AML-193 (cell line): ENCODE data around the gene PNKP.
A peak's percentile ranks its signal among the peaks of the same experiment; 100 is the strongest.

ENCODE experiments used
- DNase-seq, 2 experiments: peaks; one replicate each; lab custom pipeline; 2025; lab: John Stamatoyannopoulos, UW

The PNKP gene

DNA sequence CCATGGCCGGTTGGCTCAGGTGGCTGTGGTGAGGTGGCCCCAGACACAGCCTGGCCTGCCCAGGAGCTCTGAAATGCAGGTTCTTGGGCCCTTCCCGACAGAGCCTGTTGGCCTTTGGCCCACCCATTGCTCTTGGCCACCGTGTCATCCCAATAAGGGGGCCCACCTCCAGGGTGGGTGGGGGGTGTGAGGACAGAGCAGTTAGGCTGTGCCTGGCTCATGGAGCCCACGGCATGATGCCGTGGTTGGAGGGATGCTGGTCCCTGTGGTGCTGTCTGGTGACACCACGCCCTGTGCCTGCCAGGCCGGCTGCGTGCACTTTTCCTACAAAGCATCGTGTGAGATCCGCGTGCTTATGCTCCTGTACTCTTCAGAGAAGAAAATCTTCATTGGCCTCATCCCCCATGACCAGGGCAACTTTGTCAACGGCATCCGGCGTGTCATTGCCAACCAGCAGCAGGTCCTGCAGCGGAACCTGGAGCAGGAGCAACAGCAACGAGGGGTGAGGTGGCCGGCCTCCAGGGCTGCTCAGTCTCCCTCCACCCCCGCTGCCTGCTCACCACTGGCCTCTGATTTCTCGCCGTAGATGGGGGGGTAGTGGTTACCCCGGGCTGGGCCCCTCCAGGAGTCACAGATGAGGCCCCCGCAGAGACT is 7.6 kb downstream of the PNKP start:
- no peak for DNase-seq

DNA sequence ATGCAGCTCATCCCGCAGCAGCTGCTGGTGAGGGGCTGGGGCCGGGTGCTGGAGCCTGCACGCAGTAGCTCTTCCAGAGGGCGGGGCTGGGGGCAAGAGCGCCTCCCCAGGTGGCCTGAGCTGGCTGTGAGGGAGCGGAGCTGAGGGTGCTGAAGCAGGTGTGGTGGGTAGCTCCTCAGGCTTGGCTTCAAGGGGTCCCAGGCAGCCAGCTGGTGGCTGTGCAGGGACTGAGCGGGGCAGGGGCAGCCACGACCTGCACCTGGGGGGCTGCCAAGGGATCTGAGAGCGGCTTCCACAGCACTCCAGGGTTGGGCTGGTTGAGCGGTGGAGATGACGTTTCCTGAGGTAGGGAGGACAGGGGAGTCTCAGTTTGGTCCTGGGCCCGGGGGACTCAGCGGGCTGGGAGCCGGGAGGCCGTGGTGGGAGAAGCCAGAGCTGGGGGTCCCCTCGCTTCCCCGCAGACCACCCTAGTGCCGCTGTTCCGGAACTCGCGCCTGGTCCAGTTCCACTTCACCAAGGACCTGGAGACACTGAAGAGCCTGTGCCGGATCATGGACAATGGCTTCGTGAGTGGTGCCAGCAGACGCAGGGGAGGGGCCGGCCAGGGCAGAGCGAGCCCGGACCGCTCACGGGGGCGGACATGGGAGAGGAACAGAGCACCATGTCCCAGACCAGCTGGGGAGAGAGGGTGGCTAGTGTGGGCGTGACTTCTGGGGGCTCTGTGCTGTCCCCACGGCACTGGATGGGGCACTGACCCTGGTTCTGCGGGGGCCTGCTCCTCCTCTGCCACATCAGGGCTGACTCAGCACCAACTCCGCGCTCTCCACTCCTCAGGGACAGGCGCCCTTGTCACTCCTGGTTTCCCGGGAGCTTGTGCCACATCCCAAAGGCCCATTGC is 9.0 kb downstream of the PNKP start:
- DNase-seq, result no peak

DNA sequence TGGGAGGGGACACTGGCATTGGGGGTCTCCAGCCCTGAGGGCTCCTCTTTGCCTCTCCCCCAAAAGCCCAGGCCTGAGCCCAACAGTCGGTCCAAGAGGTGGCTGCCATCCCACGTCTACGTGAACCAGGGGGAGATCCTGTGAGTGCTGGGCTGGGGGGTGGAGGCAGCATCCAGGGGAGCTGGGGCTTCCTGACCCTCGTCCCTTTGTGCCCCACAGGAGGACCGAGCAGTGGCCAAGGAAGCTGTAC is 9.6 kb downstream of the PNKP start:
- no peak for DNase-seq

DNA sequence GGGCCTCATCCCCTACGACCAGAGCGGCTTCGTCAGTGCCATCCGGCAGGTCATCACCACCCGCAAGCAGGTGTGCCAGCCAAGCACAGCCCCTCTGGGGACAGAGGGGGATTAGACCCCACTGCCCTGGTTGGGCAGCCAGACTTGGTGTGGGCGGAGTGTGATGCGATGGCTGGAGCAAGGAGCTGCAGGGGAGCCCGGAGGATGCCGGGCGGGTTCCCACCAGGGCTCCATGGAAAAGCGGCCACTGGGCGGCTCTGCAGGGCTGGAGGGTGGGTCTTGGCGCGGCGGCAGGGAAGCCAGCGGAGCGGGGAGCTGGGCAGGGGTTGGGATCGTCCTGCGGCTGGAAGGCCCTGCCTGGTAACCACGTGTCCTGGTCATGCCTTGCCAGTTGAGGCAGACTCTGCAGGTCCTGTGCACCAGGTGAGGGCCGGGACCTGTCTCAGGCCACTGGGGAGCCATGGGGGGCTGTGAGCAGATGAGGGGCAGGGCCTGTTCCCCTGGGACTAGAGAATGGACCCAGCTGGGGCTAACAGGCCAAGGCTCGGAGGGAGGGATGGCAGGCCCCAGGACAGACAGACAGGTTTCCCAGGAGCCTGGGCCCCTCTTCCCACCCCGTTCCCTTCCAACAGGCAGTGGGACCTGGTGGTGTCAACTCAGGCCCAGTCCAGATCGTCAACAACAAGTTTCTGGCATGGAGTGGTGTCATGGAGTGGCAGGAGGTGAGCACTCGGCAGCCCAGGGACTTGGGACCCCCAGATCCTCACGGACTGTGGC is 10.1 kb downstream of the PNKP start:
- DNase-seq, result no peak

DNA sequence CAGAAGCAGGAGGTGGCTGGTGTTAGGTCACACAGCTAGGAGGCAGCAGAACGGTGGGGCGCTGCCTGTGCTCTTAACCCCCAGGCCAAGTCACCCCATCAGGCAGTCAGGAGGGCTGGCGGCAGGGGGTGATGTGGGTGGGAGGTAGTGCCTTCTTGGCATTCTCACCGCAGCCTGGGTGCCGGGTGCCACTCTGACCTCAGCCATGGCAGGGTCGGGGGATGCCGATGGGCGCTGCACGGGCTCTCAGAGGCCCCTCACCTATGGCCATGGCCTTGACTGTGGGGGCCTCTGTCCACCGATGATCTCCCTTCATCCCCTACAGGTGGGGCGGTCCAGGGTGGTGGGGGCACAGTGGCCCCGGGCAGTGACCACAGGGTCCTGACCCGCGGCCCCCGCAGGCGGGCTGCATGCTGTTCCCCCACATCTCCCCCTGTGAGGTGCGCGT is 10.8 kb downstream of the PNKP start:
- DNase-seq, result no peak

DNA sequence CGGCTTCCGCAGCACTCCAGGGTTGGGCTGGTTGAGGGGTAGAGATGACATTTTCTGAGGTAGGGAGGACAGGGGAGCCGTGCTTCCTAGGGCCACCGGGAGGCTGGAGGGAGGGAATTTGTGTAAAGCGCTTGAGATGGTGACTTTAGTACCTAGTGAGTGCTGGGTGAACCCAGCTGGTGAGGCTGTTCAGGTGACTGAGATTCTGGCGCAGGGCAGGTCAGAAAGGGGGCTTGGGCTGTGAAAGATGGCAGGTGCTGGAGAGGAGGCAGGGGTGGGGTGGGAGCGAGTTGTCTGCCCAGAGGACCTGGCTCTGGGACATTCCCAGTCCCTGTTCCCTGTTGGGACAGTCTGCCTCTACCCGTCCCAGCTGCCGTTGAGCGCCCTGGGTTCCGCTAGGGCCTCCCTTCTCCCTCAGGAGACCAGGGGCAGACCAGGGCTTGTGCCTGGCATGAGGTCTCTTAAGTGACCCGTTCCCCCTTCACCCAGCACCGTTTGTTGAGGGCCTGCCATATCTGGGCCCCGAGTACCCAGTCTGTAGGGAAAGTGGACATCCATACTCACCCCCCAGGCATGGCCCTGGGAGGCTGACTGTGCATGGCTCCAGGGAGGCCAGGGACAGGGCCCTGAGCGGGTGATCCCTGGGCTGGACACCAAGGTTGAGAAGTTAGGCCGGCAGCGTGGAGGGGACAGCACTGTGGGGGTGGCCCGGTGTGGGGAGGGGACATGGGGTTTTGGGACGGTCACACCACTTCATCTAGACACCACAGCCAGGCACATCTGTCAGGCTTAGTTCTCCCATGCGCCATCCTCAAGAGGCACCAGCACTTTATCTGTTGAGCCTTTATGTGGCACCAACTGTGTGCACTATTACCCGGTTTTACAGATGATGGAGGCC is 11.5 kb downstream of the PNKP start:
- no peak for DNase-seq

DNA sequence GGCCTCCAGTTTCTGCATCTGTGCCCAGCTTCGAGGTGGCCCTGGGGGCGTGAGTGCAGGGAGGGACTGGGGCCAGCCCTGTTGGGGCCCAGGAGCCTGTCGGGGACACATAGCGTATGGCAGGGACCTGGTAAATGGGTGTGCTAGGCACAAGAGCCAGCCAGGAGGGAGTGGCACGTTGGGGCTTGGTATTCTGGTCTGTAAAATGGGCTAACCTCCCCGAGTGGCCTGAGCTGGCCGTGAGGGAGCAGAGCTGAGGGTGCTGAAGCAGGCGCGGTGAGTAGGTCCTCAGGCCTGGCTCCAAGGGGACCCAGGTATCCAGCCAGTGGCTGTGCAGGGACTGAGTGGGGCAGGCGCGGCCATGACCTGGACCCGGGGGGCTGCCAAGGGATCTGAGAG is 12.1 kb downstream of the PNKP start:
- DNase-seq, result no peak

DNA sequence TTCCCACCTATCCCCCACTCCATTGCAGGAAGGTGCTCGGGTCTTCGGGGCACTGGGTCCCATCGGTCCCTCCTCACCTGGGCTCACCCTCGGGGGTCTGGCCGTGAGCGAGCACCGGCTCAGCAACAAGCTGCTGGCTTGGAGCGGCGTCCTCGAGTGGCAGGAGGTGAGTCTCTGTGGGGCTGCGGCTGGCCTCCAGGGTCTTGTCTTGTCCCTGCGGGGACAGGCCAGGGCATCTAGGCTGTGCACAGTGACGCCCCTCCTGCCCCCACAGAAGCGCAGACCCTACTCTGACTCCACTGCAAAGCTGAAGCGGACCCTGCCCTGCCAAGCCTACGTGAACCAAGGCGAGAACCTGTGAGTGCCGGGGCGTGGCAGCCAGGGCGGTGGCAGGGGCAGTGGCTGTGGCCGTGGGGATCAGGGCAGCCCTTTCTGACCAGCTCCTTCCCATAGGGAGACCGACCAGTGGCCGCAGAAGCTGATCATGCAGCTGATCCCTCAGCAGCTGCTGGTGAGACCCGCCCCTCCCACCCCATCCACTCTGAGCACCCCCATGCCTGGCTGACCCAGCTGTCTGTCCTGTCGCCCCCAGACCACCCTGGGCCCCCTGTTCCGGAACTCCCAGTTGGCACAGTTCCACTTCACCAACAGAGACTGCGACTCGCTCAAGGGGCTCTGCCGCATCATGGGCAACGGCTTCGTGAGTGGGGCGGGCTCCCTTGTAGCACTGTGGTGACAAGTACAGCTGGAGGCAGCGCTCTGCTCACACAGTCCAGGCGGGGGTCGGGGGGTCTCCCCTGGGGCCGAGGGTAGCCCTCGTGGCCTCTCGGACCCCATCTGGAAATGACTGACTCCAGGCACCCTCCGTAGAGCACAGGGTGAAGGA is 12.8 kb downstream of the PNKP start:
- no peak for DNase-seq

DNA sequence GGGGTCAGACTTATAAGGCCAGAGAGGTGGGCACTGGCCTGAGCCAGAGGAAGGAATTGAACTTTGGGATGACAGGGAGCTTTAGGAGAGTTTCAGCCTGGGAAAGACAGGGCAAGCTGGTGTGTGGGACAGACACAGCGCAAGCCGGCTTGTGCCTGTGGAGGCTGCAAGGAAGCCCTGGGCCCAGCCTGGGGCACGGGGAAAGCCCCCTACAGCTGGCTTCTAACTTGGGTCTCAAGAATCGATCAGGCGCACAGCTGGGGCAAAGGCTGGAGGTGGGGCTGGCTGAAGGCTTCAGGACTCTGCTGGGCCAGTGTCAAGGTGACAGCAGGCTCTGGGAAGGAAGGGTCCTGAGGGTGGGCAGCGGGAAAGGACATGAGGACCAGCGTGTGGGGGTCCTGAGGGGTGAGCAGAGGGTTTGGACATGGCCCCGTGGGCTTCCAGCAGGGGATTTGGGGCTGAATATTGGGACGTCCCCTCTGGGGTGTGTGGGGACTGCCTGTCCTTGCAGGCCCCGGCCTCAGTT is 13.5 kb downstream of the PNKP start:
- DNase-seq, result no peak

DNA sequence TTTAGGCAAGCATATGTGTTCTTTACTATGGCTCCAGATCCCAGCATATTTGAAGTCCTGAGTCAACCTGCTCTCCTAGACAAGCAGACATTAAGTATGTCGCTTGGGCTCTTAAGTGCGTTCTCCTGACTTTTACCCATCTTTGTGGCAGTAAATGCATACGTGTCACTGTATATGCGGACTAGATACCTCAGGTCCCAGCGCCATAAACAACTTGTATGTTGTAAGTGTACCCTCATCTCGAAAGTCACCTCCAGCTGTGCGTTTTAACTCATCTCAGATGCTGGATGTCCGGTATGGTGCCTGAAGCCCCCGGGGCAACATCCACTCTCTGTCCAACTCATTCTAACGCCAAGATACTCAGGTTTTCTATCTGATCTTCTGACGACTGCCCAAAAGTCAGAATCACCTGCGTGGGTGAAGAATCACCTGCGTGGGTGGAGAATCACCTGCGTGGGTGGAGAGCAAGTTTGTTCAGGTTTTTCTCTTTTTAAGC is 14.7 kb downstream of the PNKP start:
- DNase-seq, result no peak

DNA sequence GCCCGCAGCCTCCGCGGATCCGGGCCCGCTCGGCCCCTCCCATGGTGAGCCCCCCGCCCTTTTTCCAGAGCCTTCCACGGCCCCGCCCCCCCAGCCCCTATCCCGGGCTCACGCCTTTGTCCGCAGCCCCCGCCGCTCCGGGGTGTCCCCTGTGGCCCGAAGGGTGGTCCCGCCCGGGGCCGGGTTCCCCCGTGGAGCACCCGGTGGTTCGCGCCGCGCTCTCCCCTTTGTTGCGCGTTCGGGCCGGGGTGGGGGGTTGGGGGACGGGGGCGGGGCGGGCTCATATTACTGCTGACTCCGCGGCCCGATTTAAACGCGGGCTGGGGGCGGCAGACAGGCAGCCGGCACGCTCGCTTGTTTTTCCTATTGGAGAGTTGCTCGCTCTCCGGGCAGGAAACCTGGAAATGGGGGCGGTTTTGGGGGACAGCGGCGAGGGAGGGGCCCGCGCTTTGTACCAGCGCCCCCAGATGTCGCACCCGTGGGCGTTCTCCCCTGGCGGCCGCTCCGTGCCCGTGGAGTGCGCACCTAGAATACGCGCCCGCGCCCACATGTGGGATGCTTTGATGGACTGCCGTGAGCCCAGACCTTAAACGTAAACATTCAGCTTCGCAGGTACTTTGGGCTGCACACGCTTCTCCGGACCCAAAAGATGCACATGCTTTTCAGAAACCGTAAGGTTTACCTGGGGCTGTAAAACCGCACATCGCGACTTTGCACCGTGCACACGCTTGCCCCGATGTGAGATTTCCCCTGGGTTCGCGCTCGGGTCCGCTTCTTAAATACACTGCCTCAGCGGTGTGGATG is 15.7 kb downstream of the PNKP start:
- DNase-seq, result no peak

DNA sequence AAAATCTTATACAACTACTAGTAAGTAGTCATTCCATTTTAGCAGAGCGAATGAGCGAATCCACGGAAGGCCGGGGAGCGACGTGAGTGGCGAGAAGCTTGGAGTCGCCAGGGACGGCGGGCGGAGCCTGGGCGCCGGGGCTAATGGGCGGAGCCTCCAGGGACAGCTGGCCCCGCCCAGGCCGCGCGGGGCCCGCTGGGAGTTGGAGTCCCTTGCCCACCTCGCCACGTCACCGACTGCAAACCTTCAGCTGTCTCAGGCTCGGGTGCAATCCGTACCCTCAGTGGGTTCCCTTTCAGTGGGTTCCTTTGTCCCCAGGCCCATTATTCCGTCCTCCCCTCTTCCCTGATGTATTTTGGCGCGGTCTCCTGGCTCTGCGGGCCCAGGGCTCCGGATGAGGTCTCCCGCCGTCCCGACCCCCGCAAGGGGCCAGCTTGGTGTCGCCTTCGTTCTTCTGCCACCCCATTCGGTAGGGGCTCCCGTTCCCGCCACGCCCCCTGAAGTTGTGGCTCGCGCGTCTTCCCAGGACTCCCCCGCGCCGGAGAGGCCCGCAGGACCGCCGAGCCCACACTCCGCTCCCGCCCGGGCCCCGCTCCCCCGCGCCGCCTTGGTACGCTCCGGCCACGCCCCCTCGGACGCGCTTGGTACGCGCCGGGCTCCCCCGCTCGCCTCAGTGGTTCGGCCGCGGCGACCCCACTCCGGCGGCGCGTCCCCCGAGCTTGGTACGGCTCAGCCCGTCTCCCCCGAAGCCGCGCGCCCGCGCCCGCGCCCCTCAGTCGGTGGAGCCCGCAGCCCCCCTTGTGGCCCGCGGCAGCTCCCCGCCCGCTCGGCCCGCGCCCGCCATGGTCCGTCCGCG is 16.7 kb downstream of the PNKP start, which contains the start of gene PTOV1:
PTOV1 (plus strand) TSS at position 673 of the 856 bp plus-strand sequence.
- DNase-seq, result peak; percentile 76 to 78

DNA sequence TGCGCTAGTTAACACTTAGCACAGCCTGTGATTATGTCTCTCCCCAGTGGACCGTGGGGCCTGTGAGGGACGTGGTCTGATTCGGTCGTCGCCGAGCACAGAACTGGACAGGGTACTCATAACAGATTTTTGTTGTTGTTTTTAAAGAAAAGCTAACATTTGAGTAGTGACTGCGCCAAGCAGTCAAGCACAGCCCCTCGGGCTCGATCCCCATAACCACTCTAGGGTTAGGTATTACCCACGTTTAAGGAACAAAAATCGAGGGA is 17.2 kb downstream of the PNKP start:
- no peak for DNase-seq

DNA sequence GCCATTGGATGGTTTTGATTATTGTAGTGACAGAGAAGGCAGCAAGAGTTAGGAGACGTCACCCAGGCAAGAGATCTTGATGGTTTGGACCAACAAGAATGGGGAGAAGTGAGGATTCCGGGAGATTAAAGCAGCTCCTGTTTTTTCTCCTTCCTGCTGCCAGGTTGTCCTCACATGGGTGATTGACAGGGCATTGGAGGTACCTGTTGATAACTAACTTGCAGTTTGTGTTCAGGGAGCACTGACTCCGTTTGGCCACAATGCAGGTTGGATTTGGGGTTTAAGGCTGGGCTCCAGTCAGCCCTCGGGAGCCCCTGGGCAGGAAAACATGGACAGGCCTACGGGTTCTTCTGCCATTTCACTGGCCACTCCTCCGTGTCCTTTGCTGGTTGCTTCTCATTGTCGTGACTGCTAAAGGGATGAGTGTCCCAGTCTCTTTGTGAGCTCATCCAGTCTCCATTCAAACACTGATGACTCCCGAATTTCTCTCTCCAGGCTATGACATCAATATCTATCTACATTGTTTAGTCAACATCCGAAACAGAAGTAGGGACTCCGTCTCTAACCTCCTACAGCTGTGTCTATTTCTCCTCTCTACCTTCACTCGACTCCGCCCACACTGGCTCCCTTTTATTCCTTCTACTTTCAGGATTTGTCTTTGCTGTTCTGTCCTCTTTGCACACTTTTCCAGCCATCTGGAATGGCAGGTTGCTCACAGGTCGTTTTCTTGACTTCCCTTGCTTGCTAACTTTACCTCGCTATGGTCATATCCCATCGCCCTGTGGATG is 17.7 kb downstream of the PNKP start:
- DNase-seq, result no peak

DNA sequence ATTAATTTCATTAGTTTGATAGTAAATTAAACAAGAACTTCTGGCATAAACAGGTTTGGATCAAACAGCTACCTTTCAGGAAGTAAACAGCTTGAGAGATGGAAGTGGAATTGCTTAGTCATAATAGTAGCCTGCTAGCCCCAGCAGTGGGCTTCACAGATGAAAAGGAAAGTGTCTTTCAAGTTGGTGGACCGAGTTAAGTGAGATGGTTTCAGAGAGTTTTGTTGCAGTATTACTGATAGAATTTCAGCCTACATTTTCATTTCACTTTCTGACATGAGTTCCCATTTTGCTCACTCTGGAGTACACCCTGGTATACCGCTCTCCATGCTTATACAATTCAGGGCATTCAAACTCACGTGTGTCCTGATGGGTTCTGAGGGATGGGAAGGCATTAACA is 18.4 kb downstream of the PNKP start:
- no peak for DNase-seq

DNA sequence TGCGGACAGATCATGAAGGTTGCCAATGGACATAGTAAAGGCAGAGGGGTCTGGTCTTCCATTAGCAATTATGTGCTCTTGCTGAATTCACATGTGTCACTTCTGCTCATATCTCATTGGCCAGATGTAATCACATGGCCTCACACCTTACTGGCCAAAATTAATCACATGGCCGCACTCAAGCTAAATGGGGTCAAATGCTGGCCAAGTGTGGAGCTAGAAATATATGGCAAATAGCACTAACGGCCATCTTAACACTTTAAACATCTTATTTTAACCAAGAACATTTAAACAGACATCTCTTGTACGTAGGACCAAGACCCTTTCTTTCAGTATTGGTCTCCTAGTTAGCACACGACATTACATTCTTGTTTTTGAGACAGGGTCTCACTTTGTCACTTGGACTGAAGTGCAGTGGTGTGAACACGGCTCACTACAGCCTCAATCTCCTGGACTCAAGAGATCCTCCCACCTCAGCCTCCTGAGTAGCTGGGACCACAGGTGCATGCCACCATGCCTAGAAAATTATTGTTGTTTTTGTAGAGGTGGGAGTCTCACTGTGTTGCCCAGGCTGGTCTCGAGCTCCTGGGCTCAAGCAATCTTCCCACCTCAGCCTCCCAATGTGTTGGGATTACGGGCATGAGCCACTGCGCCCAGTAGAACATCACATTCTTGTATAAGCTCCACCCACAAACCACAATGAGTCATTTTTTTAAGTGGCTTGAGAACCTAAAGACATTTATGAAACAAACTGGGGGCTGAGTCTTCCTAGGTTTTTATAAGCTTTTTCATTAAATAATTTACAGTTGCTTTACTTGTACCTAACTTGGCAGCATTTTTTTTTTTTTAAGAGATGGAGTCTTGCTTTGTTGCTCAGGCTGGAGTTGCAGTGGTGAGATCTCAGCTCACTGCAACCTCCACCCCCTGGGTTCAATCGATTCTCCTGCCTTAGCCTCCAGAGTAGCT is 19.4 kb downstream of the PNKP start:
- DNase-seq, result peak; percentile 42 to 71

DNA sequence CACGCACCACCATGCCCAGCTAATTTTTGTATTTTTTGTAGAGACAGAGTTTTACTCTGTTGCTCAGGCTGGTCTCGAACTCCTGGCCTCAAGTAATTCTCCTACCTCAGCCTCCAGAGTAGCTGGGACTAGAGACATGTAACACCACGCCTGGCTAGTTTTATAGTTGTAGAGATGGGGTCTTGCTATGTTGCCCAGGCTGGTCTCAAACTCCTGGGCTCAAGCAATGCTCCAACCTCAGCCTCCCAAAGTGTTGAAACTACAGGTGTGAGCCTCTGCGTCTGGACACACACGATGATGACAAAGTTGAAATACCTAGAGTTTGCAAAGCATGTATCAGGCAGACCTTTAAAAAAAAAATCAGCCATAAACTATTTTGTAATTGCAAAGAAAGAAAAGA is 21.0 kb downstream of the PNKP start:
- no peak for DNase-seq
